Endothelial cell of umbilical vein (primary cell): ENCODE results near the gene NFATC3.

Source experiments
- EZH2 ChIP-seq: IDR thresholded peaks from 2 replicates; pipeline ENCODE4 v1.6.1; 2012; ENCODE audit warnings: borderline replicate concordance, low read depth, mild to moderate bottlenecking, moderate library complexity, low read length, inconsistent platforms; ENCODE audit not compliant: severe bottlenecking
- FOS ChIP-seq: IDR thresholded peaks from 2 replicates; pipeline ENCODE4 v1.6.1; 2011; ENCODE audit warnings: mild to moderate bottlenecking, low read length, moderate library complexity, borderline replicate concordance; ENCODE audit not compliant: insufficient read depth
- GATA2 ChIP-seq: IDR thresholded peaks from 2 replicates; pipeline ENCODE4 v1.7.0; 2011; ENCODE audit warnings: low read depth, mild to moderate bottlenecking, moderate library complexity, mixed read lengths, low read length; ENCODE audit not compliant: insufficient read length, insufficient read depth
- JUN ChIP-seq: IDR thresholded peaks from 2 replicates; pipeline ENCODE4 v1.6.1; 2011; ENCODE audit warnings: borderline replicate concordance, low read depth; ENCODE audit not compliant: insufficient read length, insufficient read depth
- MYC ChIP-seq: IDR thresholded peaks from one replicate; pipeline ENCODE4 v1.6.1; 2011; ENCODE audit warnings: mild to moderate bottlenecking, low read depth, low read length
- POLR2A ChIP-seq: IDR thresholded peaks from 2 replicates; pipeline ENCODE4 v1.6.1; 2012; ENCODE audit warnings: low read depth, mild to moderate bottlenecking, control low read depth, low read length
- POLR2AphosphoS5 ChIP-seq: IDR thresholded peaks from 2 replicates; pipeline ENCODE4 v1.6.1; 2012; ENCODE audit warnings: low read depth, mild to moderate bottlenecking, control low read depth, low read length, moderate library complexity; ENCODE audit not compliant: insufficient read depth
- TF ChIP-seq, protein P1 (sequence below), 2 donors: IDR thresholded peaks; 1 replicate in 1 of 2; 2 replicates in 1 of 2; pipeline ENCODE4 v1.5.1; 2011; ENCODE audit warnings: low read length in 2 of 2, mild to moderate bottlenecking in 2 of 2, moderate library complexity in 2 of 2, control low read depth in 1 of 2, inconsistent platforms in 1 of 2, low read depth in 1 of 2; ENCODE audit not compliant: insufficient read depth in 1 of 2; ENCODE audit errors: extremely low read depth in 1 of 2
- TF ChIP-seq, protein P2 (sequence below): IDR thresholded peaks from 2 replicates; pipeline ENCODE4 v1.6.1; 2011; ENCODE audit not compliant: insufficient read depth, insufficient read length

DNA sequence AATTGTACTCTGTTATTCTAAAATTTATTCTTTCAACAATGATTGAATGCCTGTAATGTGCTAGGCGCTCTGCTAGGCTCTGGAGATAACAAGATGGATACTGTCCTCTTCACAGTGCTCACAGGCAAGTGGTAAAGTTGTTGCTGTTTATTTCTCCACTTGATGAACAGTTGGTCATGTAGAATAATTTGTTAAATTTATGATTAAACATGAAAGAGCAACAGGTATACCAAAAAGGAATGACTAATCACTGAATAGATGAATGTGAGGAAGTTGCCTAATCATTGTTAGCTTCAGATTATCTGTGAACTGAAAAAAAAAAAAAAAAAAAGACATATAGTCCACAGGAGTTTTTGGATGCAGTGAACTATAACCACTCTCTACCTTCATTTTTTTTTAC is 62.3 kb downstream of the NFATC3 start:
- TF ChIP-seq, protein P1, sequence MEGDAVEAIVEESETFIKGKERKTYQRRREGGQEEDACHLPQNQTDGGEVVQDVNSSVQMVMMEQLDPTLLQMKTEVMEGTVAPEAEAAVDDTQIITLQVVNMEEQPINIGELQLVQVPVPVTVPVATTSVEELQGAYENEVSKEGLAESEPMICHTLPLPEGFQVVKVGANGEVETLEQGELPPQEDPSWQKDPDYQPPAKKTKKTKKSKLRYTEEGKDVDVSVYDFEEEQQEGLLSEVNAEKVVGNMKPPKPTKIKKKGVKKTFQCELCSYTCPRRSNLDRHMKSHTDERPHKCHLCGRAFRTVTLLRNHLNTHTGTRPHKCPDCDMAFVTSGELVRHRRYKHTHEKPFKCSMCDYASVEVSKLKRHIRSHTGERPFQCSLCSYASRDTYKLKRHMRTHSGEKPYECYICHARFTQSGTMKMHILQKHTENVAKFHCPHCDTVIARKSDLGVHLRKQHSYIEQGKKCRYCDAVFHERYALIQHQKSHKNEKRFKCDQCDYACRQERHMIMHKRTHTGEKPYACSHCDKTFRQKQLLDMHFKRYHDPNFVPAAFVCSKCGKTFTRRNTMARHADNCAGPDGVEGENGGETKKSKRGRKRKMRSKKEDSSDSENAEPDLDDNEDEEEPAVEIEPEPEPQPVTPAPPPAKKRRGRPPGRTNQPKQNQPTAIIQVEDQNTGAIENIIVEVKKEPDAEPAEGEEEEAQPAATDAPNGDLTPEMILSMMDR (IDR thresholded peaks at IDR 0.05; ENCODE audit: extremely low read depth in 1 of 2, insufficient read depth in 1 of 2, low read depth in 1 of 2, low read length in 2 of 2), result no peak
- no peak for TF ChIP-seq EZH2
- TF ChIP-seq, protein P2, sequence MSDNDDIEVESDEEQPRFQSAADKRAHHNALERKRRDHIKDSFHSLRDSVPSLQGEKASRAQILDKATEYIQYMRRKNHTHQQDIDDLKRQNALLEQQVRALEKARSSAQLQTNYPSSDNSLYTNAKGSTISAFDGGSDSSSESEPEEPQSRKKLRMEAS, result no peak
- no peak for TF ChIP-seq POLR2A
- TF ChIP-seq MYC, result no peak
- TF ChIP-seq FOS, result no peak
- no peak for TF ChIP-seq POLR2AphosphoS5
- no peak for TF ChIP-seq GATA2
- no peak for TF ChIP-seq JUN
